OCI-LY3 (cell line): ENCODE results near the gene SSPN.

Experiments used
- EZH2phosphoT487 ChIP-seq: fragments of 200-600 bp; shearing (Covaris generic); IDR thresholded peaks from 2 replicates; pipeline ENCODE4 v1.6.1; 2018; ENCODE audit warnings: antibody characterized with exemption, mixed run types, low read depth
- TF ChIP-seq, protein P1 (sequence below): fragments of 200-600, 300-600 bp; sonication (generic); IDR thresholded peaks from 2 replicates; pipeline ENCODE4 v1.5.1; 2014; ENCODE audit warnings: antibody characterized with exemption, low read length, low read depth

DNA sequence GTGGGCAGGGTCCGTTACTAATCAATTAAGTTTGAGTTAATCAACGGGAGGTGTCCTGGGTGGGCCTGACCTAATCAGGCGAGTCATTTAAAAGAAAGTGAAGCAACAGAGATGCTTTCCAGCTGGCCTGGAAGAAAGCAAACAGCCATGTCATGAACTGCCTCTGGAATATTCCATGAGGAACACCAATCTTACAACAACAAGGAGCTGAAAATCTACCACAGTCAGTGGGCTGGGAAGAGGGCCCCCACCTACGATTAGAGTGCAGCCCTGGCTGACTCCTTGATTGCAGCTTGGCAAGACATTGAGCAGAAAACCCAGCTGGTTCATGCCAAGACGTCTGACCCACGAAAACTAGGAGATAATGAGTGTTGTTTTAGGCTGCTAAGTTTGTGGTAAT lies 56.2 kb downstream of the SSPN start:
- TF ChIP-seq, protein P1, sequence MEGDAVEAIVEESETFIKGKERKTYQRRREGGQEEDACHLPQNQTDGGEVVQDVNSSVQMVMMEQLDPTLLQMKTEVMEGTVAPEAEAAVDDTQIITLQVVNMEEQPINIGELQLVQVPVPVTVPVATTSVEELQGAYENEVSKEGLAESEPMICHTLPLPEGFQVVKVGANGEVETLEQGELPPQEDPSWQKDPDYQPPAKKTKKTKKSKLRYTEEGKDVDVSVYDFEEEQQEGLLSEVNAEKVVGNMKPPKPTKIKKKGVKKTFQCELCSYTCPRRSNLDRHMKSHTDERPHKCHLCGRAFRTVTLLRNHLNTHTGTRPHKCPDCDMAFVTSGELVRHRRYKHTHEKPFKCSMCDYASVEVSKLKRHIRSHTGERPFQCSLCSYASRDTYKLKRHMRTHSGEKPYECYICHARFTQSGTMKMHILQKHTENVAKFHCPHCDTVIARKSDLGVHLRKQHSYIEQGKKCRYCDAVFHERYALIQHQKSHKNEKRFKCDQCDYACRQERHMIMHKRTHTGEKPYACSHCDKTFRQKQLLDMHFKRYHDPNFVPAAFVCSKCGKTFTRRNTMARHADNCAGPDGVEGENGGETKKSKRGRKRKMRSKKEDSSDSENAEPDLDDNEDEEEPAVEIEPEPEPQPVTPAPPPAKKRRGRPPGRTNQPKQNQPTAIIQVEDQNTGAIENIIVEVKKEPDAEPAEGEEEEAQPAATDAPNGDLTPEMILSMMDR, result no peak
- TF ChIP-seq EZH2phosphoT487, result no peak
